Peyer's patch (tissue), 4 donors: ENCODE results near the gene YJU2. TPM values are rescaled to one million over a fixed set of nuclear protein-coding genes. Genes with fewer than 3 reads are reported as not detected.
"Not testable (repeated sequence)": the region's sequence is repeated elsewhere in the genome, so short reads cannot be mapped to it uniquely, and the experiment has no call there.

Experiments used
- DNase-seq, 3 donors: peaks; one replicate each; pipeline ENCODE4 v3.0.0-alpha.2; 2017 to 2019
- H3K27ac ChIP-seq, 4 donors: fragments of 200-600 bp; sonication (generic); one replicate each; pipeline ENCODE4 v1.5.1; 2016 to 2019
- H3K27me3 ChIP-seq, 2 donors: fragments of 200-600 bp; sonication (generic); one replicate each; pipeline ENCODE4 v1.5.1; 2019
- H3K36me3 ChIP-seq, 3 donors: fragments of 200-600 bp; sonication (generic); one replicate each; pipeline ENCODE4 v1.5.1; 2016 to 2019
- H3K4me1 ChIP-seq, 4 donors: fragments of 200-600 bp; sonication (generic); one replicate each; pipeline ENCODE4 v1.5.1; 2016 to 2019
- H3K4me3 ChIP-seq, 4 donors: fragments of 200-600 bp; sonication (generic); 1 replicate in 3 of 4; 2 replicates in 1 of 4; pipeline ENCODE4 v1.5.1; 2016 to 2019; ENCODE audit warnings: mild to moderate bottlenecking in 1 of 4
- H3K9me3 ChIP-seq, 4 donors: fragments of 200-600 bp; sonication (generic); one replicate each; pipeline ENCODE4 v1.5.1; 2016 to 2019; ENCODE audit warnings: mild to moderate bottlenecking in 1 of 4
- CTCF ChIP-seq, 6 experiments: fragments of 450-650 bp in 4 of 6; fragments of 200-600 bp in 2 of 6; sonication (generic) in 1 of 6; IDR thresholded peaks; one replicate each; pipeline ENCODE4 v1.5.1; 2017 to 2019; ENCODE audit warnings: antibody characterized with exemption in 6 of 6, mild to moderate bottlenecking in 3 of 6, moderate library complexity in 1 of 6
- POLR2A ChIP-seq, 2 donors: fragments of 450-650 bp; IDR thresholded peaks; one replicate each; pipeline ENCODE4 v1.5.1; 2017; ENCODE audit warnings: antibody characterized with exemption in 2 of 2, mild to moderate bottlenecking in 2 of 2, moderate library complexity in 2 of 2
- total RNA-seq, 4 donors: library from RNA; depleted of rRNA; stranded (reverse); fragments of >200 nt; gene quantifications; one replicate each; pipeline ENCODE4 v1.1.0, GENCODE V29; 2016

Gene YJU2
- total RNA-seq, 4 donors from 2014 or later, result 8.9 to 33.8 (median 24.1) TPM

GRCh38 chr19:4213116-4213515 lies 33.8 kb upstream of the YJU2 start:
- H3K4me1 ChIP-seq, result no peaks in the 10 kb centered on the region
- no peaks in the 10 kb centered on the region for H3K9me3 ChIP-seq
- no peak for DNase-seq
- no peaks in the 10 kb centered on the region for H3K27me3 ChIP-seq
- H3K36me3 ChIP-seq, result no peaks in the 10 kb centered on the region
- no peak overlapping the region for H3K4me3 ChIP-seq
- no peak overlapping the region for H3K27ac ChIP-seq
- TF ChIP-seq CTCF (IDR thresholded peaks at IDR 0.05), result no peak
- TF ChIP-seq POLR2A (IDR thresholded peaks at IDR 0.05), result no peak

GRCh38 chr19:4215807-4216206 lies 31.1 kb upstream of the YJU2 start:
- Histone ChIP-seq H3K9me3 (no peaks in the 10 kb centered on the region), H3K36me3 (no peaks in the 10 kb centered on the region), H3K4me3 (no peak overlapping the region), H3K27me3 (no peaks in the 10 kb centered on the region), H3K27ac (no peak overlapping the region), H3K4me1 (no peaks in the 10 kb centered on the region)
- DNase-seq, result no peak
- TF ChIP-seq POLR2A (IDR thresholded peaks at IDR 0.05), result no peak
- TF ChIP-seq CTCF (IDR thresholded peaks at IDR 0.05), result no peak

DNA sequence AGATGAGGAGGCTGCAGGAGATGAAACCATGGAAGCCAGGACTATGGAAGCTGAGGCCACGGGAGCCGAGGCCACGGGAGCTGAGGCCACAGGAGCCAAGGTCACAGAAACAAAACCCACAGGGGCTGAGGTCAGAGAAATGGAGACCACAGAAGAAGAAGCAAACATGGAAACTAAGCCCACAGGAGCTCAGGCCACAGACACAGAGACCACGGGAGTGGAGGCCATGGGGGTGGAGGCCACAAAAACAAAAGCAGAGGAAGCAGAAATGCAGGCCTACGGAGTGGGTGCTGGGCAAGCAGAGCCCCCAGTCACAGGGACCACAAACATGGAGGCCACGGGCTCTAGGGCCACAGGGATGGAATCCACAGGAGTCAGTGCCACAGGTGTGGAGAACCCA lies 30.0 kb upstream of the YJU2 start:
- no peak overlapping the region for H3K4me3 ChIP-seq
- TF ChIP-seq POLR2A (IDR thresholded peaks at IDR 0.05) (no peak), CTCF (IDR thresholded peaks at IDR 0.05) (no peak)
- DNase-seq, result no peak
- no peaks in the 10 kb centered on the region for H3K36me3 ChIP-seq
- no peak overlapping the region for H3K27ac ChIP-seq
- no peaks in the 10 kb centered on the region for H3K9me3 ChIP-seq
- no peaks in the 10 kb centered on the region for H3K27me3 ChIP-seq
- H3K4me1 ChIP-seq, result no peaks in the 10 kb centered on the region

DNA sequence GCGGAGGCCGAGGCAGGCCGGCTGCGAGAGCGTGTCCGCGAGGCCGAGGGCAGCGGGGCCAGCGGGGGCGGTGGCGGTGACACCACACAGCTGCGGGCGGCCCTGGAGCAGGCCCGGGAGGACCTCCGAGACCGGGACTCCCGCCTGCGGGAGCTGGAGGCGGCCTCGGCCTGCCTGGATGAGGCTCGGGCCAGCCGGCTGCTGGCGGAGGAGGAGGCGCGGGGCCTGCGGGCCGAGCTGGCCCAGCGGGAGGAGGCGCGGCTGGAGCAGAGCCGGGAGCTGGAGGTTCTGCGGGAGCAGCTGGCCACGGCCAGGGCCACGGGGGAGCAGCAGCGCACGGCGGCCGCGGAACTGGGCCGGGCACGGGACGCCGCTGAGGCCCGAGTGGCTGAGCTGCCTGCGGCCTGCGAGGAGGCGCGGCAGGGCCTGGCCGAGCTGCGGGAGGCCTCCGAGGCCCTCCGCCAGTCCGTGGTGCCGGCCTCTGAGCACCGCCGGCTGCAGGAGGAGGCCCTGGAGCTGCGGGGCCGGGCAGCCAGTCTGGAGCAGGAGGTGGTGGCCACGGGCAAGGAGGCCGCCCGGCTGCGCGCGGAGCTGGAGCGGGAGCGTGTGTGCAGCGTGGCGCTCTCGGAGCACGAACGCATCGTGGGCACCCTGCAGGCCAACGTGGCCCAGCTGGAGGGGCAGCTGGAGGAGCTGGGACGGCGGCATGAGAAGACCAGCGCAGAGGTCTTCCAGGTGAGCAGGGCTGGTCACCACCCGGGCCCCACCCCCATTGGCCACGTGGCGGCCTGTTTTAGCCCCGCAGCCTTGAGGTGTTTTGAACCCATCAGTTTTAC lies 29.2 kb upstream of the YJU2 start:
- Histone ChIP-seq H3K4me1 (no peaks in the 10 kb centered on the region), H3K9me3 (no peaks in the 10 kb centered on the region), H3K36me3 (no peaks in the 10 kb centered on the region), H3K27ac (no peak overlapping the region), H3K27me3 (no peaks in the 10 kb centered on the region), H3K4me3 (no peak overlapping the region)
- TF ChIP-seq CTCF (IDR thresholded peaks at IDR 0.05) (no peak), POLR2A (IDR thresholded peaks at IDR 0.05) (no peak)
- DNase-seq, result no peak

GRCh38 chr19:4218523-4218922 lies 28.4 kb upstream of the YJU2 start:
- H3K4me3 ChIP-seq, H3K9me3 ChIP-seq, H3K27ac ChIP-seq, H3K4me1 ChIP-seq, H3K27me3 ChIP-seq, H3K36me3 ChIP-seq, DNase-seq: not testable (repeated sequence)

DNA sequence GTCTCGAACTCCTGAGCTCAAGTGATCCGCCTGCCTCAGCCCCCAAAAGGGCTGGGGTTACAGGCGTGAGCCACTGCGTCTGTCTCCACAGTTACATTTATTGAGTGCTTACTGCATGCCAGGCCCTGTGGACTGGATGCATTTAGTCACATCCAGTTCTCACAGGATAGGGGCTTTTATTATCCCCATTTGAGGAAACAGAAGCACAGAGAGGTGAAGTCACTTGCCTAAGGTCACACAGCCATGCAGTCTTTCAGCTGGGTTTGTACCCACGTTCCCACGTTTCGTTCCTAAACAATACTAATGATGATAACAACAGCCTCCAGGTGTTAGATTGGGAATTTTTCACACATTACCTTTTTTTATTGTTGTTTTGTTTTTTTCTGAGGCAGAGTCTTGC lies 26.7 kb upstream of the YJU2 start:
- no peak overlapping the region for H3K4me3 ChIP-seq
- no peak for DNase-seq
- no peak overlapping the region for H3K27ac ChIP-seq
- H3K4me1 ChIP-seq, result no peaks in the 10 kb centered on the region
- no peak for TF ChIP-seq CTCF (IDR thresholded peaks at IDR 0.05)
- TF ChIP-seq POLR2A (IDR thresholded peaks at IDR 0.05), result no peak
- no peaks in the 10 kb centered on the region for H3K36me3 ChIP-seq
- H3K27me3 ChIP-seq, result no peaks in the 10 kb centered on the region
- H3K9me3 ChIP-seq, result no peaks in the 10 kb centered on the region
